HG02759 (cell line): Measurements from ENCODE around the gene SULT1A1.

ENCODE experiments used
- ATAC-seq: cut with Tn5 transposase; IDR thresholded peaks from one replicate; pipeline ENCODE4 v1.9.1; 2021; ENCODE audit warnings: mild to moderate bottlenecking, moderate library complexity; ENCODE audit not compliant: unreplicated experiment

The SULT1A1 gene

DNA sequence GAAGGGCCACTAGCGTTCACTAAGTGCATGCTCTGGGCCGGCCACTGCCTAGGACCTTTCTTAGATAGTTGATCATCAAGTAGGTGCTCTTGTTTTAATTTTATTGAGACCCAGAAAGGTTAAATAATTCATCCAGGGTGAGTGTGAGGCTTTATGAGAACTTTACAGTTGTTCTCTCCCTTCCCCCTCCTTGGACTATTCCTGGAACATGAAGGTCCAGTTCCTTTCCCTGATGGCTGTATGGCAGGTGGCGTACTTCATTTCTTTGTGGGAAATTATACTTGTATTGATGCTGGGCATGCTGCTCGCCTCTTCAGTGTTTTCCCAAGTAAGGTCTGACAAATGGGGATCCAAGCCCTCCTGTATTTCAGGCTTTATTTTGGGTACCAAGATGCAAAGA lies 47.6 kb downstream of the SULT1A1 start:
- no peak for ATAC-seq

GRCh38 chr16:28561557-28562187 lies 48.2 kb downstream of the SULT1A1 start:
- ATAC-seq = no peak

- ATAC-seq = no peak
These were observed 51.4 kb downstream of the SULT1A1 start for GRCh38 chr16:28558456-28558855.

- ATAC-seq = no peak
These were observed 52.9 kb downstream of the SULT1A1 start for GRCh38 chr16:28556914-28557320.

GRCh38 chr16:28555561-28555960 lies 54.3 kb downstream of the SULT1A1 start:
- ATAC-seq = no peak
